Fibroblast of lung (primary cell): Measurements from ENCODE around the gene GPC5.

Source experiments
- CTCF ChIP-seq, 2 donors: IDR thresholded peaks in 1 of 2; conservative IDR thresholded peaks in 1 of 2; 1 replicate in 1 of 2; 2 replicates in 1 of 2; pipeline ENCODE4 v1.5.1; 2011 to 2012; ENCODE audit warnings: low read length in 2 of 2, control low read depth in 1 of 2, inconsistent platforms in 1 of 2, low read depth in 1 of 2, mild to moderate bottlenecking in 1 of 2
- EZH2 ChIP-seq: IDR thresholded peaks from 2 replicates; pipeline ENCODE4 v1.5.1; 2012; ENCODE audit warnings: low read length, control low read depth, mild to moderate bottlenecking; ENCODE audit errors: missing control alignments

- no peak for TF ChIP-seq CTCF (conservative IDR thresholded peaks at IDR 0.05 in 1 of 2, IDR thresholded peaks at IDR 0.05 in 1 of 2; ENCODE audit: low read depth in 1 of 2, low read length in 2 of 2)
- TF ChIP-seq EZH2 = no peak
Observed at GRCh38 chr13:91579320-91579719, 180.9 kb downstream of the GPC5 start.
